Trophoblast cell (in vitro differentiated cells and primary cell): Measurements from ENCODE around the gene SGCD.

Experiments used
- DNase-seq, 2 donors: peaks; one replicate each; pipeline ENCODE4 v3.0.0-alpha.2; 2016
- H2AFZ ChIP-seq: 2 replicates; pipeline ENCODE4 v1.6.1; 2013; ENCODE audit warnings: low read length, moderate library complexity, mild to moderate bottlenecking; ENCODE audit not compliant: insufficient read depth, poor library complexity
- H2AK5ac ChIP-seq: 2 replicates; pipeline ENCODE4 v1.6.1; 2013; ENCODE audit warnings: mild to moderate bottlenecking, low read length
- H2BK120ac ChIP-seq: 2 replicates; pipeline ENCODE4 v1.6.1; 2013; ENCODE audit warnings: low read length, mild to moderate bottlenecking, moderate library complexity; ENCODE audit not compliant: insufficient read depth, poor library complexity
- H2BK12ac ChIP-seq: 2 replicates; pipeline ENCODE4 v1.6.1; 2013; ENCODE audit warnings: mild to moderate bottlenecking, low read length, moderate library complexity
- H2BK5ac ChIP-seq: 2 replicates; pipeline ENCODE4 v1.6.1; 2013; ENCODE audit warnings: low read length, low read depth, moderate library complexity, mild to moderate bottlenecking; ENCODE audit not compliant: poor library complexity
- H3K14ac ChIP-seq: 2 replicates; pipeline ENCODE4 v1.6.1; 2013; ENCODE audit warnings: mild to moderate bottlenecking, low read length
- H3K18ac ChIP-seq: 2 replicates; pipeline ENCODE4 v1.6.1; 2013; ENCODE audit warnings: mild to moderate bottlenecking, low read length
- H3K23ac ChIP-seq: 2 replicates; pipeline ENCODE4 v1.6.1; 2013; ENCODE audit warnings: low read length
- H3K27ac ChIP-seq: 2 replicates; pipeline ENCODE4 v1.5.1; 2013; ENCODE audit warnings: low read depth, mild to moderate bottlenecking, inconsistent platforms, low read length, moderate library complexity
- H3K27me3 ChIP-seq: 2 replicates; pipeline ENCODE4 v1.6.1; 2013; ENCODE audit warnings: inconsistent platforms, mild to moderate bottlenecking, low read length, moderate library complexity; ENCODE audit not compliant: insufficient read depth
- H3K36me3 ChIP-seq, 2 experiments: 1 replicate in 1 of 2; 2 replicates in 1 of 2; pipeline ENCODE4 v1.6.1; 2013; ENCODE audit warnings: low read length in 2 of 2, mild to moderate bottlenecking in 2 of 2, moderate library complexity in 1 of 2; ENCODE audit not compliant: insufficient read depth in 2 of 2, control insufficient read depth in 1 of 2
- H3K4ac ChIP-seq: 2 replicates; pipeline ENCODE4 v1.6.1; 2013; ENCODE audit warnings: low read depth, mild to moderate bottlenecking, low read length, moderate library complexity
- H3K4me1 ChIP-seq, 2 experiments: 1 replicate in 1 of 2; 2 replicates in 1 of 2; pipeline ENCODE4 v1.6.1; 2013; ENCODE audit warnings: low read length in 2 of 2, mild to moderate bottlenecking in 2 of 2, moderate library complexity in 1 of 2; ENCODE audit not compliant: insufficient read depth in 2 of 2, control insufficient read depth in 1 of 2
- H3K4me2 ChIP-seq: 2 replicates; pipeline ENCODE4 v1.6.1; 2013; ENCODE audit warnings: inconsistent platforms, mild to moderate bottlenecking, low read length, moderate library complexity
- H3K4me3 ChIP-seq: 2 replicates; pipeline ENCODE4 v1.5.1; 2013; ENCODE audit warnings: mild to moderate bottlenecking, low read depth, low read length, inconsistent platforms
- H3K79me1 ChIP-seq: one replicate; pipeline ENCODE4 v1.6.1; 2013; ENCODE audit warnings: low read length
- H3K79me2 ChIP-seq: 2 replicates; pipeline ENCODE4 v1.6.1; 2013; ENCODE audit warnings: low read length, mild to moderate bottlenecking; ENCODE audit not compliant: control insufficient read depth, insufficient read depth, poor library complexity
- H3K9ac ChIP-seq: 2 replicates; pipeline ENCODE4 v1.6.1; 2013; ENCODE audit warnings: mild to moderate bottlenecking, low read length
- H3K9me3 ChIP-seq: 2 replicates; pipeline ENCODE4 v1.6.1; 2013; ENCODE audit warnings: low read depth, mild to moderate bottlenecking, control low read depth, inconsistent platforms, low read length; ENCODE audit not compliant: insufficient read depth
- H4K12ac ChIP-seq: 2 replicates; pipeline ENCODE4 v1.6.1; 2013; ENCODE audit warnings: low read depth, mild to moderate bottlenecking, low read length, moderate library complexity
- H4K8ac ChIP-seq: 2 replicates; pipeline ENCODE4 v1.6.1; 2013; ENCODE audit warnings: low read depth, mild to moderate bottlenecking, low read length, moderate library complexity
- H4K91ac ChIP-seq: one replicate; pipeline ENCODE4 v1.6.1; 2013; ENCODE audit warnings: low read depth, mild to moderate bottlenecking, low read length, moderate library complexity
- WGBS: extraction: QIAGEN DNeasy Blood & Tissue Kit; methylation state at CpG from one replicate; pipeline ENCODE4 v1.1.7; 2013; ENCODE audit warnings: missing lambda C conversion rate; ENCODE audit not compliant: insufficient read length, insufficient coverage; ENCODE audit errors: extremely low coverage; 5-methylcytosine and 5-hydroxymethylcytosine counted together

The SGCD gene

GRCh38 chr5:156450778-156451177, 123.8 kb downstream of the SGCD start:
- Histone ChIP-seq H3K9ac (no peak overlapping the region), H2BK5ac (no peak overlapping the region), H3K4me1 (no peaks in the 10 kb centered on the region), H3K36me3 (no peaks in the 10 kb centered on the region), H3K27ac (no peak overlapping the region), H3K79me2 (no peaks in the 10 kb centered on the region), H3K18ac (no peak overlapping the region), H3K27me3 (no peaks in the 10 kb centered on the region), H2BK120ac (no peak overlapping the region), H3K23ac (no peak overlapping the region), H3K4me2 (no peak overlapping the region), H3K79me1 (no peaks in the 10 kb centered on the region), H3K14ac (no peak overlapping the region), H4K91ac (no peak overlapping the region), H3K9me3 (peaks cover 1% of the 10 kb centered on the region), H3K4me3 (no peak overlapping the region), H4K12ac (no peak overlapping the region), H2AK5ac (no peak overlapping the region), H2AFZ (no peak overlapping the region), H4K8ac (no peak overlapping the region), H2BK12ac (no peak overlapping the region), H3K4ac (no peak overlapping the region)
- DNase-seq = no peak
- no CpG with 5 or more reads among the region's 2 CpGs for WGBS

DNA sequence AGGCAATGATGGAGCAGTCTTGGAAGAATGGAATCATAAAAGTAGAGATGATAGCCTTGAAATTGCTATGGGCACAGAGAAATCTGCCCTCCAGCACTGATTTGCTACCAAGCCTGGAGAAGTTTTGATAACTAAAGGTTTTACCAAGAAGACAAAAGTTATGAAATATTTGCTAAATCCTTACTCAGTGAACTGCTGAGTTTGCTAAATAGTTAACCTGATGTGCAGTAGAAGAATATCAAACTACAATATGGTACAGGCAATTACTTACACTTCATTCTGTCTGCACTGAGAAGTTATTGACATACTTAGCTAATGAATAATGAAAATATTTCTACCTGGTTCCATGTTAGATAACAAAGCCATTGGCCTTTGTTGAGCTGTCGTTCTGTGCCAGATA, 124.5 kb downstream of the SGCD start:
- H3K4me1 ChIP-seq = no peaks in the 10 kb centered on the region

GRCh38 chr5:156456857-156457256, 129.9 kb downstream of the SGCD start:
- H2AFZ ChIP-seq = no peak overlapping the region
- H3K27me3 ChIP-seq = no peaks in the 10 kb centered on the region
- H2BK120ac ChIP-seq = no peak overlapping the region
- H4K91ac ChIP-seq = no peak overlapping the region
- H3K4me3 ChIP-seq = no peak overlapping the region
- H2BK12ac ChIP-seq = no peak overlapping the region
- H3K14ac ChIP-seq = no peak overlapping the region
- H2AK5ac ChIP-seq = no peak overlapping the region
- no peak overlapping the region for H4K8ac ChIP-seq
- H3K9me3 ChIP-seq = peaks cover 1% of the 10 kb centered on the region
- no peak overlapping the region for H3K18ac ChIP-seq
- H3K23ac ChIP-seq = no peak overlapping the region
- no peaks in the 10 kb centered on the region for H3K79me1 ChIP-seq
- H3K79me2 ChIP-seq = no peaks in the 10 kb centered on the region
- H3K4me2 ChIP-seq = no peak overlapping the region
- no peaks in the 10 kb centered on the region for H3K36me3 ChIP-seq
- no peak overlapping the region for H2BK5ac ChIP-seq
- H3K4me1 ChIP-seq = no peaks in the 10 kb centered on the region
- H4K12ac ChIP-seq = no peak overlapping the region
- no peak overlapping the region for H3K4ac ChIP-seq
- no peak overlapping the region for H3K27ac ChIP-seq
- no peak for DNase-seq
- no peak overlapping the region for H3K9ac ChIP-seq

More for the DNA sequence above, 124.5 kb downstream of the SGCD start:
- no peak overlapping the region for H4K8ac ChIP-seq
- no peak overlapping the region for H4K12ac ChIP-seq
- H2BK120ac ChIP-seq = no peak overlapping the region
- no peak overlapping the region for H4K91ac ChIP-seq
- H3K27ac ChIP-seq = no peak overlapping the region
- no peak overlapping the region for H2AK5ac ChIP-seq
- H3K4me3 ChIP-seq = no peak overlapping the region
- H3K9ac ChIP-seq = no peak overlapping the region
- H3K4ac ChIP-seq = no peak overlapping the region
- no peak overlapping the region for H3K23ac ChIP-seq
- no peak overlapping the region for H2BK12ac ChIP-seq
- peaks cover 1% of the 10 kb centered on the region for H3K9me3 ChIP-seq
- no CpG with 5 or more reads among the region's 1 CpG for WGBS
- no peak overlapping the region for H3K18ac ChIP-seq
- no peaks in the 10 kb centered on the region for H3K36me3 ChIP-seq
- no peaks in the 10 kb centered on the region for H3K79me2 ChIP-seq
- no peak overlapping the region for H2AFZ ChIP-seq
- no peak overlapping the region for H3K14ac ChIP-seq
- H3K79me1 ChIP-seq = no peaks in the 10 kb centered on the region
- H2BK5ac ChIP-seq = no peak overlapping the region
- H3K27me3 ChIP-seq = no peaks in the 10 kb centered on the region
- H3K4me2 ChIP-seq = no peak overlapping the region
- no peak for DNase-seq

GRCh38 chr5:156459812-156460385, 132.9 kb downstream of the SGCD start:
- Histone ChIP-seq H3K4me3 (no peak overlapping the region), H4K12ac (no peak overlapping the region), H3K4ac (no peak overlapping the region), H3K36me3 (no peaks in the 10 kb centered on the region), H3K79me1 (no peaks in the 10 kb centered on the region), H3K14ac (no peak overlapping the region), H3K9me3 (no peaks in the 10 kb centered on the region), H3K4me1 (no peaks in the 10 kb centered on the region), H2BK120ac (no peak overlapping the region), H2BK12ac (no peak overlapping the region), H3K27me3 (no peaks in the 10 kb centered on the region), H3K18ac (no peak overlapping the region), H3K23ac (no peak overlapping the region), H4K8ac (no peak overlapping the region), H4K91ac (no peak overlapping the region), H2AK5ac (no peak overlapping the region), H2BK5ac (no peak overlapping the region), H3K79me2 (no peaks in the 10 kb centered on the region), H3K27ac (no peak overlapping the region), H2AFZ (no peak overlapping the region), H3K9ac (no peak overlapping the region), H3K4me2 (no peak overlapping the region)
- WGBS = no CpG with 5 or more reads among the region's 1 CpG
- DNase-seq = no peak
